ENCODE data around the gene NUAK1.

The NUAK1 gene

DNA sequence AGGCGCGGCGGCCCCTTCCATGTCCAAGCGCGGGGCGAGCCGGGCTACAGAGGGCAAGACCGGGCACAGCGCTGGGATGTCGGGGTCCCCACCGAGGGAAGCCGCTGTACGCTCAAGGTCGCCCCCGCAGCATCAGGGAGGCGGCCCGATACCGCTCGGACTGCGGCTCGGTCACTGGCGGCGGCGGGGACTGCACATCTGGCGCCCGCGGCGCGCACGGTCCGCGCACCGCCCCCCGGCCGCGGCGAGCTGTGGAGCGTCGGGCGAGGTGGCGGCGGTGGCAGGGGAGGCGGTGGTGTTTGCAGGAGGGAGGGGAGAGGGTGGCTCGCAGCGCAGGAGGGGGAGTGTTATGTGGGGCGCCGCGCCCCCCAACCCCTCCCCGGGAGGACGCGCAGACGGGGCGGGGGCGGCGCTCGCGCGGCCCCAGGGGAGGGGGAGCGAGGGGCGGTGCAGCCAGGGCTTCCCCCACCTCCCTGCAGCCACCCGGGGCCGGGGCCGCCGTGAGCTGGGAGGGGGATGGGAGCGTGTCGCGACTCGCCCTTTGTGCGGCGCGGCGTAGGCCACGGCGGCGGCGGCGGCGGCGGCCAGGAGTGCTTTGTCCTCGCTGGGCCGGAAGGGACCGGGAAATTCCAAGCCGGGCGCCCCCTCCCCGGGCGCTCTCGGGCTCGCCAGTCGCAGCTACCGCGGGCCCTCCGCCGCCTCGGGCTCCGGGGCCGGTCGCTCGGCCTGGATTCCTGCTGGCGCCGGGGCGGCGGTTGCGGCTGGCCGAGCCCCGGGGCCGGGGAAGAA lies at the start of gene NUAK1:
Gene NUAK1, minus strand, starts transcription at position 322 of the 789 bp plus-strand sequence. Its CDS starts 301 bp downstream, at position 21.
- peak; percentile 28 for DNase-seq

DNA sequence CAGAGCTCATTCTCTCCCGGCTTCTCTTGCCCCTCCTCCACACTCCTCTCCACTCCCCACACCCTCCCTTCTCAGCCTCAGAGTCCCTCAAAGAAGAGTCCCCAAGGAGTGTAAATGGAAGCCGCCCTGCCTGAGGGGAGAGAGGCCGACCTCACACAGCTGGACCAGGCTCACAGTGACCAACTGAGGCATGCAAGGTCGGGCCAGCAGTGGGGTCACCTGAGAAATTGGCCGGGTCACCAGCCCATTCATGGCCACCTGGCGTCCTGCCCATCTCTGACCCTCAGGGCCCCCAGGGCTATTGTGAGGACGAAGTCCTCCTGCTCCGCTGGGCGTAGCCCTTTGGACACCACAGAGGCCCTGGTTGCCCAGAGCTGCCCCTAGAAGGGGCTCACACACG lies 49.5 kb upstream of the NUAK1 start:
- DNase-seq = no peak

DNA sequence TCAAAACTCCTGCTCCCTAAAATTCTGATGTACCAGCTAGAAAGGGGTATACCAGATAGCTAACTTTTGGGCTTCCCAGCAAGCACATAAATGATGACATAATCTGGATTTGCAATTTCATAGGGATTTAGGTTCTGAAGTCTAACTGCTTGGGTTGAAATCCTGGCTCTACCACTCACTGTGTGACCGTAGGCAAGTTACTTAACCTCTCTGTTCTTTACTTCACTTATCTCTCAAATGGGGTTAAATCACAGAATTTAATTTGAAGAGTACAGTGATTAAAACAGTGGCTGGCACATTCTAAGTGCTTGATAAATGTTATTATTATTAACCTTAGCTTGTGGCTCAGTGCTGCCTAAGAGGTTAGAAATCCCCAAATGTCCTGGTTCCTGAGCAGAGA lies 49.1 kb upstream of the NUAK1 start:
- no peak for DNase-seq

DNA sequence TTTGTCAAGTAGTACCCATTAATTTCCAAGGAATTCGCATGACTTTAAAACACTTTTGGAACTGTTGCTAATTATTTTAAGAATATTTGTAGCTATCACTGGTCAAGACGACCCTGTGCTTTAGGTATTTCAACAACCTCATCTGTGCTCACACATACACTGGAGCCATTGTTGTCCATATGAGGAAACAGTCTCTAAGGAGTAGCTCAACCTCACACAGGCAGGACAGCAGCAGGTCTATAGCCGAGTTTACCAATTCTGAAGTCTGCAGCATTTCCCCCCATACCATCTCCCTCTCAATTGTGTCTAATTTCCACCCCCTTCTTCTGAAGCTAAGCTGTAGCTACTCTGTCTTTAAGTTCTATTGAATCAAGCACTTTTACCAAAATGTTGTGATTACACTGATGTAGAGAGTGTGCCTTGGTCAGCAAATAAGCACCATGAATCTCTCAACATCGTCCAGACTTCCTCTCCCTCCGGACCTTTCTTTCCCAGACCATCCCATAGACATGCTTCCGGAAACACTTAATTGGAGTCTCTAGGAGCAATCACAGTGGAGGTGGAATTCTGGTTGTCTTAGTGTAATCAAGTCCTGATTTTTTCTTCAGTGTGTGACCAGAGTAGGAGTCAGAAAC lies 48.5 kb upstream of the NUAK1 start:
- no peak for DNase-seq

DNA sequence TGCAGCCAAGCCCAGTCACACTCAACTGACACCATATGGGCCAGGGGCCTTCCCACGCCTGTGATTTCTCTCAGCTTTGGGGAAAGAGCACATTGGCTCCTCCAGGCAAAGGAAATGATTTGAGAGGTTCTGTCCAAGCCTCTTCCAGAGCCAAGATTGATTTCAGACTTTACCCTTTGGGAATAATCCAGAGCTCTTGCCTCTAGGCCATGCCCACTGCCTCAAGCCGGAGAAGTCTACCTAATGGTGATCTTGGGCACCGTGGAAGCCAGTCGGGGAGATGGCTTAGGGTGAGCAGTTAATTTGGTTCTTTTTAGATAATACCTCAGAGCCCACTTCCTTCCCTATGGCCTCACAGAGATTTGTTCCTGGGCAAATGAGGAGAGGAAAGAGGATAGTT lies 45.0 kb upstream of the NUAK1 start:
- no peak for DNase-seq

DNA sequence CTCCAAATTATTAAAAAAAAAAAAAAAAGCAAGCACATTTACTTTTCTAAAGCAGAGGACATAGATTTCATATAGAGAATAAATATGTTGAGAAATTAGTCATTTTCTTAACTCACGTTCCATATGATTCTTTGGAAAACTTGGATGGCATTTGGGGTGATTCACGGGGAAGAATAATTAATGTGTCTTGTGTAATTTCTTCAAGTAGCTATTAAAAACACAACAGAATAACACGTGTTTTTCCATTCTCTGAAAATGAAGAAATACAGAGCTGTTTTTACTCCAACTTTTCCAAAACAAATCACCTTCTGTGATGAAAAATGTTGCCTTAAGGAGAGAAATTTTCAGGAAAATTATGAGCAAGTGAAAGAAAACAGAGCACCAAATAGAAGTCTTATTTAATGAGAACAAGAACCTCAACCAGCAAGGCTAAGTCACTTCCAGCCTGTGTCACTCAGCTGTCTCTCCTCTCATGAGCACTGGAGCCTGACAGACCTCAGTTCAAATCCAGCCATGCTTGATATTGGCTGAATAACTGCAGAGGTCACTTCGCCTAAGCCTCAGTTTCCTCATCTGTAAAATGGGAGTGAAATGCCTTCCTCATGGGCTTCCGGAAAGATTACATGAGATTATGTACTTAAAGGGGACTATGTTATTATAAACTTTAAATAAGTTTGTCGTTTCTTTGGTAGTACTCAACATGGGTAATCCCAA lies 42.8 kb upstream of the NUAK1 start:
- no peak for DNase-seq

DNA sequence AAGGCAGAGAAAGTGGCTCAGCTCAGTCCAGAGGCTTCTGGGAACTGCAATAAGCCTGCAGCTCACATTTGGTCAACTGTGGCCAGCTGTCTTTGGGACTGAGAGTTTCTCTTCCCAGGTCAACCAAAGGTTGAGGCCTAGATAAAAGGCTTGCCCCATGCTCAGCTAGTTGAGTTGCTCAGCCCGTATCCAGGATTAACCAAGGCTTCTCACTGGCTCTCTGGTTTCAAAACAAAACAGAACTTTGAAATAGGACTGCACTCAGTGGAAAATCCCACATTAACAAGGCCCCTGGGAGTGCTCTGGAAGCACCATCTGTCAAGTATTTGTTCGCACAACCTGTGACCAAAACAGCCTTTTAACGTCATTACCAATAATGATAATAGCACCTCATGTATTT lies 40.3 kb upstream of the NUAK1 start:
- no peak for DNase-seq

DNA sequence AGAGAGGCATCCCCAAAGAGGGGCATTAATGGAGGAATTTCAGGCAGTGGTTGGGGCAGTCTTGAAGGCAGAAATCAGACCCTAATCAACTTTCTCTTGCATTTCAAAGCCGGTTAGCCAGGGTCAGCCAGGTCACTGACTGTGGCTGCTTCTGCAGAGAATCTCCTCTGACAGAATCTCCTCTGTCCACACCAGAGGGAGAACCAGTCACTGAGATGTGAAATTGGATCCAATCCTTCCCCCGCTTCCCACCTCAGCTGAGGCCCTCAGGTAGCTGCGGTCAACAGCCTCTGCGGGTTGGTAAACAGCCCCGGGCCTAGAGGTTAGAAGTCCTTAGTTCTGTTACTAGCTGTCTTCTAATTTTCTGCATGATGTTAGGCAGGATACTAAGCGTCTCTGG lies 39.8 kb upstream of the NUAK1 start:
- no peak for DNase-seq

DNA sequence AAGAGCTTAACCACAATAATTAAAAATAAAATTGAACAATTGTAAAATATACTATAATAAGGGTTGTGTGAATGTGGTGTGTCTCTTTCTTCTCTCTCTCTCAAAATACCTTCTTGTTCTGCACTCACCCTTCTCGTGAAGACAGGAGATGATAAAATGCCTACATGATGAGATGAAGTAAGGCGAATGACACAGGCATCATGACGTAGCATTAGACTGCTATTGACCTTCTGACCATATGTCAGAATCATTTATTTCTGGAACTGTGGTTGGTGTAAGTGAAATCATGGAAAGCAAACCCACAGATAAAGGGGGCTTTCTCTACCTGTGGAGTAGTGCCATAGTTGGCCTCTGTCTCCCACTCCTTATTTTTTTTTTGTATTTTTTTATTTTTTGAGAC lies 37.8 kb upstream of the NUAK1 start:
- DNase-seq = no peak

DNA sequence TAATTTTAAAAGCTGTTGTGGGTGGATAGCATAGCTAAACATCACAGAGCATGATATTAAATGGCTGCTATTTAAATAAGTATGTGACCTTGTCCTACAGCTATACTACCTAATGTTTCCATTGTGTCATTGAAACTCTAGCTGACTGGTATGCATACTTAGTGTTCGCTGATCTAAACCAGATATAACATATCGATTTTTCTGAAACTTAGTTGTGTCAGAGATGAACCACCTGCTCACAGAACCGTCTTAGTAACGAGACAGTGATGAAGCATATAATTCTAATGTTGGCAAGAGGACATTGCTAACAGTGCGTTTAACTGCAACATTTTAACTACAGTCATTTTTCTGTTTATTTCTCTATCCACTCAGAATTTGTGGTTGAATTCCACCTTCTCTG lies 36.1 kb upstream of the NUAK1 start:
- no peak for DNase-seq

DNA sequence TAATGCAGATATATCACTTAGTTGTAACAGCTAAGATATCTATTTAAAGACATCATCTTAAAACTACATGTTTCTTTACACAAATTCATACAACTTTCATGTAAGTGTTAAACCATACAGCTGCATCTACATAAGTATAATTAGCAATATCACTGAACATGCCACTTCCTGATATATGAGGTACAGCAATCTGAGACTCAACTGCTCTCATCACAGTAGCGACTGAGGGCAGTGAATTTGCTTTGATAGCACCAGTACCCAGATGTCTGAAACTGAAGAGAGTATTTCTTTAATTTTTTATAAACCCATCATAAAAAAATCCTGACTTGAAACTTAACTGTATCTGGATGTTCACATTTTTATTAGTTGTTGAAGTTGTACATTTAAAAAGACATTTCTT lies 34.7 kb upstream of the NUAK1 start:
- DNase-seq = no peak

DNA sequence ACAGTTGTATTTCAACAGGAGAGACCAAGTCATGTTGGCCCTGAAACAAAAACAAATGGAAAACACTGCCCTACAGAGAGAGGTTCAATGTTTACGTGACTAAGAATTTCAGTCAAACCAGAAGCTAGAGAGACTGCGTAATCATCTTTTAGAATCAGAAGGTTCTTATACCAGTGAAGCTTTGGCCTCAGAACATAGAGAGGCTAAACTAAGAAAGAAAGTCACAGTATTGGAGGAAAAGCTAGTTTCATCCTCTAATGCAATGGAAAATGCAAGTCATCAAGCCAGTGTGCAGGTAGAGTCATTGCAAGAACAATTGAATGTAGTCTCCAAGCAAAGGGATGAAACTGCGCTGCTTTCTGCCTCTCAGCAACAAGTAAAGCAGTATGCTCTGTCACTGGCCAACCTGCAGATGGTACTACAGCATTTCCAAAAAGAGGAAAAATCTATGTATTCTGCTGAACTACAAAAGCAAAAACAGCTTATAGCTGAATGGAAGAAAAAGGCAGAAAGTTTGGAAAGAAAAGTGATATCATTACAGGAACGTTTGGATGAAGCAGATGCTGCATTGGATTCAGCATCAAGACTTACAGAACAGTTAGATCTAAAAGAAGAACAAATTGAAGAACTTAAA lies 32.5 kb upstream of the NUAK1 start:
- DNase-seq = no peak

DNA sequence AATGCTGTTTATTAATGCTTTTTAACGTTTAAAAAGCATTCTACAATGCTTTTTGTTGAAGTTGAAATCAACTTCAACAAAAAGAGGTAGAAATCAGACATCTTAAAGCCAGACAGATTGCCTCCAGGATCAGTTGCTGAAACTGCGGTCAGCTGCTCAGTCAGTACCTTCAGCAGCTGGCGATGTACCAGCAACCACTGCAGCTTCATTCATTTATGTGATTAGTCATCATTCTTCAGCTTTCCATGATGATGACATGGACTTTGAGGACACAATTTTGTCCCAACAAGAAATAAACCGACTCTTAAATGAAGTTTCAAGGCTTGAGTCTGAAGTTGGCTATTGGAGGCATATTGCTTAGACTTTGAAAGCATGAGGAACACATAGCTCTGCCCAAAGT lies 31.5 kb upstream of the NUAK1 start:
- no peak for DNase-seq

DNA sequence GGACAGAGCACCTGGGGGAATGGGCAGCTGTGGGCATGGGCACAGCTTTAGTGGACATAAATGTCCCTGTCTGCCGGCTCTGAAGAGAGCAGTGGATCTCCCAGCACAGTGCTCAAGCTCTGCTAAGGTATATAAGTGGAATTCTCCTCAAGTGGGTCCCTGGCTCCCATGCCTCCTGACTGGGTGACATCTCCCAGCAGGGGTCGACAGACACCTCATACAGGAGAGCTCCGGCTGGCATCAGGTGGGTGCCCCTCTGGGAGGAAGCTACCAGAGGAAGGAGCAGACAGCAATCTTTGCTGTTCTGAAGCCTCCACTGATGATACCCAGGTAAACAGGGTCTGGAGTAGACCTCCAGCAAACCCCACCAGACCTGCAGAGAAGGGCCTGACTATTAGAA lies 25.0 kb upstream of the NUAK1 start:
- no peak for DNase-seq

DNA sequence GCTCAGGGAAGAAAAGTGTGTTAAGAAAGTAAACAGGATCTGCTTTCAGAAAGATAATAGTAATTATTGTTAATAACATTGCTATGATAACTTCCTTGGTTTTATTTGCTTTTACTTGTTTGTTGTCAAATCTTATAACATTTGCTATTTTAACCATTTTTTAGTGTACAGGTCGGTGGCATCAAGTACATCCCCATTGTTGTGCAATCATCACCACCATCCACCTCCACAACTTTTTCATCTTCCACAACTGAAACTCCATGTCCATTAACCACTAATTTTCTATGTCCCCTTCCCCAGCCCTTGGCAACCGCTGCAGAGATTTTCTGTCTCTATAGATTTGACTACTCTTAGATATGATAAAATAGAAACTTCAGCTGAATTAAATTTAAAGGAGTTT lies 22.7 kb upstream of the NUAK1 start:
- no peak for DNase-seq

DNA sequence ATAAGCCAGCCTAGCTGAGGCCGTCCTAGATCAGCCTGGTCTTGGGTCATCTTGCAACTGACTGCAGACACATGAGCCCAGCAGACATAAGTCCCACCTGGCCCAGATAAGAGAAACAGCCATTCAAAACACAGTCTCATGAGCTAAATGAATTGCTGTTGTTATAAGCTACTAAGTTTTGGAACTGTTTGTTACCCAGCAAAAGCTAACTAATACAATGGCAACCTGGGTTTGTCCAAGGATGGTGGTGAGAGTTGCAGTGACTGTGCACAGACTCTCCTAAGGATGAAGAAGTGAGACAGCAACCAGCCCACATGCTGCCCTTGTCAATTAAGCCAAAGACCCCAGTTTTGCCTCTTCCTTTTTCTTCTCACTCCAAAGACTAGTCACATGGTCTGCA lies 22.2 kb upstream of the NUAK1 start:
- DNase-seq = no peak

DNA sequence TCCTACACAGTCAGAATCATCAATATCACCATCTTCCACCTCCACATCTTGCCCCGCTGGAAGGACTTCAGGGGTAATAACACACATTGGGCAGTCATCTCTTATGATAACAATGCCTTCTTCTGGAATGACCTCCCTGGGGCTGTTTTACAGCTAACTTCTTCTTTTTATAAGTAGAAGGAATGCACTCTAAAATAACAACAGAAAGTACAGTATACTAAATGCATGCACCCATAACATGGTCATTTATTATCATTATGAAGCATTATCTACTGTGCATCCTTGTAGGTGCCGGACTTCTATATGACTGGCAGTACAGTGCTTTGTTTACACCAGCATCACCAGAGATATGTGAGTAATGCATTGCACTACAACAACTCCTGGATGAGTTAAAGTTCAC lies 19.0 kb upstream of the NUAK1 start:
- no peak for DNase-seq

DNA sequence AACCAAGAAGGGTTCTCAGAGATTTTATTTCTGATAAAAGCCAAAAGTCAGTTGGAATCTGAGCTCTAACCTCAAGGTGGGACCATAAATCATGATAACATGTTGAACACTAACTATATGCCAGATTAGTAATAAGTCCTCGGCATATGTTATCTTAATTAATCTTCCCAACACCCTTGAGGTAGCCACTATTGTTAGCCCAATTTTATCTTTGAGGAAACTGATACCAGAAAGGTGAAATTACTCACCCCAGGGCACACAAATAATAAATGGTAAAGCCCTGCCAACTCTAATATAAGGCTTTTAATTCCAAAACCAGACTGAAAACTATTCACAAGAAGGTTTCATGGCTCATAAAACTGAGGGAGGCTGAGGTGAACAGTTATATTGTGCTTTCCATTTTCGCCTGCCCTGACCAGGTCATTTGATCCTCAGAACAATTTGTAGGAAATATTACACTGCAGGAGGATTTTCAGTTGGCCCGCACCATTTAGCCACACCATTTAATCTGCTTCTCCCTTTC lies 16.1 kb upstream of the NUAK1 start:
- no peak for DNase-seq

DNA sequence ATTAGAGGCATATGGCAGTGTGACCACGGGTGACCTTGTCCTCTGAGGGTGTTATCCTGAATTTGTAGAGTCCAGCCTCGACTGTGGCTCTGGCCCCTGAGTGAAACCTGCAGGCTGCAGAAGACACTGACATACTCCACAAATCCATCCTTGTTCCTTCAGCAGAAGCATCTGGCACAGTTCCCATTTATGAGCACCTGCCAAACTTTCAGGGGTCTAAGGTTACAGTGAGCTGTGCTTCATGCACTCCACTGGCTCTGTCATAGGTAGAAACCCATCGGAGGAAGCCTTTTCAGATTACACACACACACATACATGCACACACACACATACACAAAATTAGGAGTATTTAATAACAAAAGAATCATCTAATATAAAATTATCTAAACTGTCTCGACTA lies 13.6 kb upstream of the NUAK1 start:
- no peak for DNase-seq

DNA sequence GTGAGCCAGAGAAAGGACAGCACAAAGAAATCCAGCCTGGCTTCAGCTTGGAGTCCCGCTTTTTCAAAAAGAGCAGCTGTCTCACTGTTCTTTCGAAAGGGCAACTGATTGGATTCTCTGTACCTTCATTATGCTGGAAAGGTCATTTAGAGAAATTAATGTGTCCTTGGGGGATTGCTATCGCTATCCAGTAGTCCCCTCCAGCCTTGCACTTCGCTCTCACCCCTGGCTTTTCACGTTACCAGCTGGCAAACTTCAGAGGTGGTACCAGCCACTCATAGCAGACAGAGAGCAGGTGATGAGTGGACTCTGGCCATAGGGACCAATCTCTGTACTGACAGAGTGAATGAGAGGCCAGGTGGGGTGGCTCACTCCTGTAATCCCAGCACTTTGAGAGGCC lies 11.8 kb upstream of the NUAK1 start:
- DNase-seq = no peak

DNA sequence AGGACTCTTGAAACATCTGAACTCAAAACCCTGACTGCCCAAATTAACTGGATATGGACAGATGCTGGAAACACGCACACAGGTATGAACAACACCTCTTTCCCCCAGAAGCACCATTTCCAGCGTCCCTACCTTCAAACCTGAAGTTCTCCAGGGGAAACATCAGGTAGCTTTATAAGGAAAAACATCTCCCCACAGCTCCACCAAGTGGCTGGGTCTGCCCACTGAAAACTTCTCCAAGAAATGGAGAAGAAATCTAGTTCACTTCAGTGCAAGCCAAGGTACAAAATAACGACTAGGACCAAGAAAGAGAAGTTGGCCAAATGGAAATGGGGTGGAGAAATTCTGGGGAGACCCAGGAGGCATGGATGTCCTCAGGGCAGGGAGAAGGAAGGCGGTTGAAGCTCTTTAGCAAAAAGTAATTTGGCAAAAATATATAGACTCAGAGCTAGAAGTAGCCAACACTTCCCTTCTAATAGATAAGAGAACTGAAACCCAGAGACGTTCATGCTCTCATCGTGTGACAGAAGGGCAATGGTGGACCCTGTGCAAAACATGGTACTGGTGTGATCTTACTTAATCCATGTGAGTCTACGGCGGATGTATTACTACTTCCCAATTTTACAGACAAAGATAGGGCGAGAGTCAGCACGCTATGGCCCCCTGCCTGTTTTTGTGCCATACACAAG lies 10.5 kb upstream of the NUAK1 start:
- DNase-seq = no peak

DNA sequence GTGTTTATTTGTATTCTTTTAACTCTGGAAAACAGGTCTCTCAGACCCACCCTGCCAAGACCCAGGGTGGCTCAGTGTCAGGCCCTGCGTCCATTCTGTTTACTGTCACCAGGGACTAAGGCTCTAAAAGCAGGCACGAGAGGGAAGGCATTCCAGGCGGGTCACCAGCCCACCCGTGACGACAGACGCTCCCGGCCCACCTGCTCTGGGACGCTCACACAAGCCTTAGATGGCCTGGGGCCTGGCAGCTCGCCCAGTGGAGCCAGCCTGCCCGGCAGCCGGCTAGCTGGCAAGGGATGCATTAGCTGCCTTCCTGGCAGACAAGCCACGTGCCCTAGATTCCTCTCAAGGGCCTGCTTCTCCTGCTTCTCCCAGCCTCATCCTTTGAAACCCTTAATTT lies 9.2 kb upstream of the NUAK1 start:
- no peak for DNase-seq

DNA sequence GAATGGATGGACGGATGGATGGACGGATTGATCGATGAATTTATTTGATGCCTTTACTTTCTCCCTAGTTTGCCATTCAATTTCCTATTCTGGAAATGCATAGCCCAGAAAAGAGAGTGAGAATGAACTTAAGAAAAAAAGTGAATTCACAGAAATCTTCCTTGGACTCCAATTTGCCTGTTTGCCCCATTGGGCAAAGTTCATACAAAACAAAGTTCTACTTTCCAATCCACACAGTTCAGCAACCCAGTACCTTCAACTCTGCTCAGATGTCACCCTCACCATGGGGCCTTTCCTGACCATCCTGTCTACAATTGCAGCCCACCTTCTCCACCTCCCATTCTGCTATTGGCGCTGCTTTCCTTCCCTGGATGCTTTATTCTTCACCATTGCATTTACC lies 8.2 kb upstream of the NUAK1 start:
- DNase-seq = no peak

All from activated T-cell treated with anti-CD3 and anti-CD28 coated beads, Interleukin-2, amount 50 U/mL, for 1 hour (primary cell).